ENCODE measurements around the gene TPRN. TPM values are rescaled to one million over a fixed set of nuclear protein-coding genes. Genes with fewer than 3 reads are reported as not detected.

Gene TPRN
- total RNA-seq, 1 experiment from 2014 or later = 23.0 TPM

DNA sequence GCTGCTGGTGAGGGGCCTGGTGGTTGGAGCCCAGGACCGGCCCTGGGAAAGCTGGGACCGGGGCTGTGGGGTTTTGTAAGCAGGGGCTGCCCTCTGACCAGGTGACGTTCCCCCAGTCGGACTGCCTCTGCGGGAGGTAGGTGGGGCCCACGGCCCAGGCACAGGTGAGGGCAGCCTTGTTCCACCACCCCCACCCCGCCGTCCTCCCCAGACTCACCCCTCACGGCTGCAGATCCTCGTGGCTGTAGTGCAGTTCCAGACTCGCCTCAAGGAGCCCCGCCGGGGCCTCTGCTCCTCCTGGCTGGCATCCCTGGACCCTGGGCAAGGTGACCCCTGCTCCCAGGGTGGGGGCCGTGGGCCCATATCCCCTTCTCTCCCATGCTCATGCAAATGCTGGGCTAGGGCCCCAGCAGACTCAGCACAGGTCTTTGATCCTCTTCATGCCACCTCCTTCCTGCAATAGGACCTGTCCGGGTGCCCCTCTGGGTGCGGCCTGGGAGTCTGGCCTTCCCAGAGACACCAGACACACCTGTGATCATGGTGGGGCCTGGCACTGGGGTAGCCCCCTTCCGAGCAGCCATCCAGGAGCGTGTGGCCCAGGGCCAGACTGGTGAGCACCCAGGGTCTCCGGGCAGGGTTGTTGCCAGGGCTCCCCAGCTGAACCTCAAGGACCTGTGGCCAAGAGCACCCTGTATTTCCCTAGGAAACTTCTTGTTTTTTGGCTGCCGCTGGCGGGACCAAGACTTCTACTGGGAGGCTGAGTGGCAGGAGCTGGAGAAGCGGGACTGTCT is 14.8 kb upstream of the TPRN start:
- ChIA-PET CTCF (no interaction called here), POLR2A (ENCODE audit: low non-redundant PET) (no interaction called here)

DNA sequence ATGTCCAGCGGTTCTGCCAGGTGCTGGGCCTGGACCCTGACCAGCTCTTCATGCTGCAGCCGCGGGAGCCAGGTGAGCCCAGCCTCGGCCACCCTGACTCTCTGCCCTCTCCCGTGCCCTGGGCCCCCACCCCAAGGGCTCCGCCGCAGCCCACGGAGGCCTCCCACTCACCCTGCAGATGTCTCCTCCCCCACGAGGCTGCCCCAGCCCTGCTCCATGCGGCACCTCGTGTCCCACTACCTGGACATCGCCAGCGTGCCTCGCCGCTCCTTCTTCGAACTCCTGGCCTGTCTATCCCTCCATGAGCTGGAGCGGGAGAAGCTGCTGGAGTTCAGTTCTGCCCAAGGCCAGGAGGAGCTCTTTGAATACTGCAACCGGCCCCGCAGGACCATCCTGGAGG is 14.1 kb upstream of the TPRN start:
- CTCF ChIA-PET = interaction anchor here (0.6 kb wide), 1 partner anchor 168 kb away, joined by 4 read pairs; no protein-coding TSS in a partner anchor
- peaks cover 5% of the 10 kb centered on the region for H3K36me3 ChIP-seq (ENCODE audit: insufficient read depth, low read length, poor library complexity, severe bottlenecking)
- no peaks in the 10 kb centered on the region for H3K9me3 ChIP-seq (ENCODE audit: low read depth, low read length, poor library complexity, severe bottlenecking)
- H3K27me3 ChIP-seq (replicated peaks; ENCODE audit: insufficient read depth, low read depth, low read length, poor library complexity) = no peaks in the 10 kb centered on the region
- POLR2A ChIA-PET (ENCODE audit: low non-redundant PET) = interaction anchor here (0.5 kb wide), 1 partner anchor 83 kb away, joined by 6 read pairs; no protein-coding TSS in a partner anchor
- intact Hi-C loops (cut with micrococcal nuclease; ENCODE audit: unreplicated experiment) = no loop called here
- no peak overlapping the region for H3K4me3 ChIP-seq (ENCODE audit: low read depth, low read length, poor library complexity, severe bottlenecking)
- no peaks in the 10 kb centered on the region for H3K4me1 ChIP-seq (ENCODE audit: insufficient read depth, low read length, poor library complexity, severe bottlenecking)
- DNase-seq (ENCODE audit: low spot score) = no peak
- TF ChIP-seq EZH2 (IDR thresholded peaks at IDR 0.05; ENCODE audit: borderline replicate concordance, low read depth, low read length, poor library complexity, severe bottlenecking) = no peak
- TF ChIP-seq, protein P1, sequence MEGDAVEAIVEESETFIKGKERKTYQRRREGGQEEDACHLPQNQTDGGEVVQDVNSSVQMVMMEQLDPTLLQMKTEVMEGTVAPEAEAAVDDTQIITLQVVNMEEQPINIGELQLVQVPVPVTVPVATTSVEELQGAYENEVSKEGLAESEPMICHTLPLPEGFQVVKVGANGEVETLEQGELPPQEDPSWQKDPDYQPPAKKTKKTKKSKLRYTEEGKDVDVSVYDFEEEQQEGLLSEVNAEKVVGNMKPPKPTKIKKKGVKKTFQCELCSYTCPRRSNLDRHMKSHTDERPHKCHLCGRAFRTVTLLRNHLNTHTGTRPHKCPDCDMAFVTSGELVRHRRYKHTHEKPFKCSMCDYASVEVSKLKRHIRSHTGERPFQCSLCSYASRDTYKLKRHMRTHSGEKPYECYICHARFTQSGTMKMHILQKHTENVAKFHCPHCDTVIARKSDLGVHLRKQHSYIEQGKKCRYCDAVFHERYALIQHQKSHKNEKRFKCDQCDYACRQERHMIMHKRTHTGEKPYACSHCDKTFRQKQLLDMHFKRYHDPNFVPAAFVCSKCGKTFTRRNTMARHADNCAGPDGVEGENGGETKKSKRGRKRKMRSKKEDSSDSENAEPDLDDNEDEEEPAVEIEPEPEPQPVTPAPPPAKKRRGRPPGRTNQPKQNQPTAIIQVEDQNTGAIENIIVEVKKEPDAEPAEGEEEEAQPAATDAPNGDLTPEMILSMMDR (conservative IDR thresholded peaks at IDR 0.05; ENCODE audit: low read depth, low read length) = no peak
- BruUV-seq (replicated peaks) = no TSS peak
- no peak overlapping the region for H3K27ac ChIP-seq (ENCODE audit: low read depth, low read length, poor library complexity, severe bottlenecking)

More for the DNA sequence above, 14.8 kb upstream of the TPRN start:
- Histone ChIP-seq H3K4me1 (ENCODE audit: insufficient read depth, low read length, poor library complexity, severe bottlenecking) (no peaks in the 10 kb centered on the region), H3K9me3 (ENCODE audit: low read depth, low read length, poor library complexity, severe bottlenecking) (no peaks in the 10 kb centered on the region), H3K27me3 (replicated peaks; ENCODE audit: insufficient read depth, low read depth, low read length, poor library complexity) (no peaks in the 10 kb centered on the region), H3K4me3 (ENCODE audit: low read depth, low read length, poor library complexity, severe bottlenecking) (no peak overlapping the region), H3K36me3 (ENCODE audit: insufficient read depth, low read length, poor library complexity, severe bottlenecking) (peaks cover 5% of the 10 kb centered on the region), H3K27ac (ENCODE audit: low read depth, low read length, poor library complexity, severe bottlenecking) (no peak overlapping the region)
- intact Hi-C loops (cut with micrococcal nuclease; ENCODE audit: unreplicated experiment) = no loop called here
- no TSS peak for BruUV-seq (replicated peaks)
- TF ChIP-seq, protein P1 (conservative IDR thresholded peaks at IDR 0.05; ENCODE audit: low read depth, low read length) = no peak
- no peak for TF ChIP-seq EZH2 (IDR thresholded peaks at IDR 0.05; ENCODE audit: borderline replicate concordance, low read depth, low read length, poor library complexity, severe bottlenecking)
- DNase-seq (ENCODE audit: low spot score) = no peak

DNA sequence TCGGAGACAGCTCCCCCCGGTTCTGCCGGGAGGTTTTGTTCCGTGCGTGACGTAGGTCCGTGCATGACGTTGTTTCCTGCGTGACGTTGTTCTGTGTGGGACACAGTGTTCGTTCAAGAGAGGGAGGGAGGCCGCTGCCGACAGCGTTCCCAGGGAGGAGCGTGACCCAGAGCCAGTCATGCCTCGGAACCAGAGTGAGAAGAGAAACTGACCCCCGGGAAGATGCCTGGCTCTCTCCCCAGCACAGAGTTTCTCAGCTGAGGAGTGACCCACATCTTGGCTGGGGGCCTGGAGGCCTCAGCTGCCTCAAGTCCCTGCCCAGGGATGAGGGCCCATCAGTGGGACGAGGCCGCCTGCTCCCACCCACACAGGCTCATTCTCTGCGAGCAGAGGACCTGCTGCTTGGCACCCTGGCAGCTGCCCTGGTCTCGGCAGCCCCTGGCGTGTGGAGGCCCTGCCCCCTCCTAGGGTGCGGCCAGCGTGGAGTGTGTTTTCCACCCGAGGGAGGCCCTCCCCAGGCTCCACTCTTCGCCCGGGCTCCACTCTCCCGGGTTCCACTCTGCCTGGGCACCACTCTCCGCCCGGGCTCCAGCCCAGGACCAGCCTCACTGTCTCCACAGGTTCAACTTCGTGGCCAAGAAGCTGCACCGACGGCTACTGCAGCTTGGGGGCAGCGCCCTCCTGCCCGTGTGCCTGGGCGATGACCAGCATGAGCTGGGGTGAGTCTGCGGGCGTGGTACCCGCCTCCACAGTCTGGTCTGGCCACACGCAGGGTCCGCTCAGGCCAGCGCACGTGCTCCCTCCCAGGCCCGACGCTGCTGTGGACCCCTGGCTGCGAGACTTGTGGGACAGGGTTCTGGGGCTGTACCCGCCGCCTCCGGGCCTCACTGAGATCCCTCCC is 12.9 kb upstream of the TPRN start:
- no peak for TF ChIP-seq EZH2 (IDR thresholded peaks at IDR 0.05; ENCODE audit: borderline replicate concordance, low read depth, low read length, poor library complexity, severe bottlenecking)
- TF ChIP-seq, protein P1 (conservative IDR thresholded peaks at IDR 0.05; ENCODE audit: low read depth, low read length) = no peak
- Histone ChIP-seq H3K4me1 (ENCODE audit: insufficient read depth, low read length, poor library complexity, severe bottlenecking) (no peaks in the 10 kb centered on the region), H3K27ac (ENCODE audit: low read depth, low read length, poor library complexity, severe bottlenecking) (no peak overlapping the region), H3K4me3 (ENCODE audit: low read depth, low read length, poor library complexity, severe bottlenecking) (no peak overlapping the region), H3K27me3 (replicated peaks; ENCODE audit: insufficient read depth, low read depth, low read length, poor library complexity) (no peaks in the 10 kb centered on the region), H3K36me3 (ENCODE audit: insufficient read depth, low read length, poor library complexity, severe bottlenecking) (peaks cover 5% of the 10 kb centered on the region), H3K9me3 (ENCODE audit: low read depth, low read length, poor library complexity, severe bottlenecking) (no peaks in the 10 kb centered on the region)
- DNase-seq (ENCODE audit: low spot score) = no peak
- intact Hi-C loops (cut with micrococcal nuclease; ENCODE audit: unreplicated experiment) = no loop called here
- ChIA-PET POLR2A (ENCODE audit: low non-redundant PET) (interaction anchor here (0.6 kb wide), 1 partner anchor 11 kb away, joined by 8 read pairs; no protein-coding TSS in a partner anchor), CTCF (interaction anchor here (0.8 kb wide), 1 partner anchor 12 kb away, joined by 4 read pairs; no protein-coding TSS in a partner anchor)
- no TSS peak for BruUV-seq (replicated peaks)
